CD4-positive, alpha-beta T cell treated with Interleukin-21 for 1 hour (primary cell): ENCODE data around the gene GNAS.
"Not testable (repeated sequence)": the region's sequence is repeated elsewhere in the genome, so short reads cannot be mapped to it uniquely, and the experiment has no call there.

Experiments used
- DNase-seq: peaks from one replicate; pipeline ENCODE4 v3.0.0-alpha.2; 2020

GNAS gene

DNA sequence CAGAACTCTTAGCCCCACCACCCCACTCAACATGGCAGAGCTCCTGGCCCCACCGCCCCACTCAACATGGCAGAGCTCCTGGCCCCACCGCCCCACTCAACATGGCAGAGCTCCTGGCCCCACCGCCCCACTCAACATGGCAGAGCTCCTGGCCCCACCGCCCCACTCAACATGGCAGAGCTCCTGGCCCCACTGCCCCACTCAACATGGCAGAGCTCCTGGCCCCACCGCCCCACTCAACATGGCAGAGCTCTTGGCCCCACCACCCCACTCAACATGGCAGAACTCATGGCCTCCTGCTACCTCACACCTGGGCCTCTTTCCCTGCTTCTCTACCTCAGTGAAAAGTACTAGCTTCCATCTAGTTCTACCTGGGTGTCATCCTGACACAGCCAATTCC is 23.7 kb upstream of the GNAS start:
- DNase-seq = not testable (repeated sequence)

DNA sequence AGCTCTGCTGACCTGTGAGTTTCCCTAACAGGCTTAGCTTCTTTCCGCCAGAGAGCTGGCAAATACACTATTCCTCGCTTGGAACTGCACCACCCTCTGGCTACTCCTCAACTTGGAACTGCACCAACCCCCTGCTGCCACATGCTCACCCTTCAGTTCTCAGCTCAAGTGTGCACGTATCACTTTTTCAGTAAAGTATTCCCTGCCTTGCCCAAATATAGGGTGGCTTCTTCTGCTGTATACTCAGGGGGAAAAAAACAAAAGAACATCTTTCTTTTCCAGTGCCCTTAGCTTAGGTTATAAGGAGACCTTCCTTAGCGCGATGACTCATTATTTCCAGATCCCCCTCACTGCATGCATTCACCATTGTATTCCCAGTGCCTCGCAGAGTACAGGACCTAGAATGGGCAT is 23.0 kb upstream of the GNAS start:
- DNase-seq = no peak

DNA sequence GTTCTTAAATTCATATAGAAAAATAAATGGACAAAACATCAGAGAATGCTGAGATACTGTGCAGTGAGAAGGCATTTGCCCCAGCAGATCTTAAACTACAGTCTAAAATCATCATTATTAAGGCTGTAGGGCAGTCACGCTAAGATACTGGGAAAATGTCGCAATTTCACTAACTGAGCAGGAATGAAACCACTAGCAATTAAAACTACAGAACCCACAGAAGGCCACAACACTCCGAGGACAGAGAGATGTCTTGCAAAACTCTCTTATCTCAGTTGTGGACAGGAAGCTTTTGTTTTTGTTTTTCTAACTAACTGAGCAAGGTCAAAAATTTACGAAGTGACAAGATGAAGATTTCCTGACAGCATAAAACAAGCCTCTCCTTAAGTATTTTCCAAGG is 20.1 kb upstream of the GNAS start:
- DNase-seq = no peak

DNA sequence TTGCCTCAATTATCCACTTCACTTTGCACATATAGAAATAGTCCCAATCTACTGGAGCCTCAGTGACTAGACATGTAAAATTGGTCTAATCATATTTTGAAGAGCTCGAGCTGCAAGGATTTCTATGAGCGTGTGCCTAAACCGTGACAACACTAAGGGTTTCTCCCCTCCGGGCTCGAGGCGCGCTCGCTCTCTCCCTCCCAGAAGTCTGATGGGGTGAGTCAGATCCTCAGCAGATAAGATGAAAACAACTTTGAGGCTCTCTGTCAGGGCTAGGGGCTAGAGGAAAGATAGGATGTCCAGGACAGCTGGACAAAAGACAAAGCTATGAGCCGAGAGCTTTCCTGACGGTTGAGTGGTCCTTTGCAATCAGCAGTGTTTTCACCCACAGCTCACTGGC is 18.6 kb upstream of the GNAS start:
- DNase-seq = no peak

DNA sequence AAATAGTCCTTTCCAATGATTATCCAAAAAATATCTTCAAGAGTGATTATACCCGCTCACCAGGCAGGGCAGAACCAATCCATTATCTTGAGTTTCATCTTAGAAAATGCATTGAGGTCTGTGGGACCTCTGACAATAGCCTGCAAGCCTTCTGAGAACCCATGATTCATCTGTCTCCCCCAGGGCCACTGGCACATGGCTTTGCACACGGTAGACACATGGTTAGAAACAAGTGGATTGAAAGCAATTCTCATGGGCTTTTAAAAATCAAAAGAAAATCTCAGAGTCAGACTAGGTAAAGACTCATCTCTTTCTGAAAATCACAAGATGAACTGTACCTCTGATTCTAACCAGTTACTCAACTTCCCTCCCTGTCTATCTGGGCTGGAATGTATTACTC is 17.3 kb upstream of the GNAS start:
- DNase-seq = no peak

DNA sequence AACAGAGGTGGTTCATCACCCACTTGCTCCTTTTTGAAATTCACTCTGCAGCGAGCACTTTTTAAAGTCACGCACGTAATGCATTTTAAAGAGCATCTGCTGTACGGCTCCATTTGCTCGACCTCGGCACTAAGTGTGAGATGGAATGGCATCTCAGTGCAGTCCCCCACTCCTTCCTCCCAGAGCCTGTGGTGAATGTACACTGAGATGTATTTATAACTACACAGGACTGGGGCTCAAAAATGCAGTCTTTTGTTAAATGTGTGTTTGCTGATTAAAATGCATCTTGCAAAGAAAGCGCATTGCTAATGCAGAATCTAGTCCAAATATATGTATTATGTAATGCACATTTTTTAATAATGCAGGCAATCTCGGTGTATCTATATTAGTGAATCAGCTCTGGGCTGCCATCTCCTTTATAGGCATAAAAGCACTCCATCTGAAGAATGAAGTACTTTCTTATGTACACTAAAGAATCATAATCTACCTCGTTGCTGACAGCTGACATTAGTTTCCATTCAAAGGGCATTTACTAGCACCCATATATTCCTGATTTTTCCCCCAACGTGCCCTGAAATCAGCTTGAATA is 15.8 kb upstream of the GNAS start:
- no peak for DNase-seq

DNA sequence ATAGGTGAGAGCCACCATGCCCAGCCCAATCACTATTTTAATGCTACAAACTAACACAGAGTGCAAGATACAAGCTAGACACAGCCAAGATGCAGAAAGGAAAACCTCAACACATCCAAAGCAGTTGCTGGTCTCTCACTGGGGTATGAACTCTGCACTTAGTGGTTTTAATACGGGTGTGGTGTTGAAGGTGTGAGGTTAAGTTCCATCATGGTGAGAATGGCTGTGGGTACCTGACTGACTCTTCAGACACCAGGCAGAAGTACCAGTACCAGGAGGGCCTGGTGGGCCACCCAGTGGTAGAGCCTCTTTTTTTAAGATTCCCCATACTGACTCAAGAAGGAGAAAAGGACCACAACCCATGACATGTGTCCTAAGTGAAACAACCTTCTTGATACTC is 14.8 kb upstream of the GNAS start:
- no peak for DNase-seq

DNA sequence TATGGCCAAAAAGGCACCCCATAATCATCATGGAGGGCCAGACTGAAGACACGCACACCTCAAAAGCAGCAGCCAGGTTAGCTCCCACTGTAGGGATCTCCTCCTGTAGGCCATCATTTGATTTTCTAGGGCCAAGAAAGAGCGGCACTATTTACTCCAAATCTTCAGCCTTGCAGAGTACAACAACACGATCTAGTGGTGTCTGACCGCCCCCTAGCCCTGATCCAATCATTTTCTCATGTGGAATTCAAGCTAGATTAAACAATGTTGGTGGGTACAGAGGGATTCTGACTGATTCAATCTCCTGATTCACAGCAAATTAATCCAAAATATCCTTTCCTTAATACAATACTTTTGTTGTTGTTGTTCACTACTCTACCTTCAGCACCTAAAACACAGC is 14.3 kb upstream of the GNAS start:
- no peak for DNase-seq

DNA sequence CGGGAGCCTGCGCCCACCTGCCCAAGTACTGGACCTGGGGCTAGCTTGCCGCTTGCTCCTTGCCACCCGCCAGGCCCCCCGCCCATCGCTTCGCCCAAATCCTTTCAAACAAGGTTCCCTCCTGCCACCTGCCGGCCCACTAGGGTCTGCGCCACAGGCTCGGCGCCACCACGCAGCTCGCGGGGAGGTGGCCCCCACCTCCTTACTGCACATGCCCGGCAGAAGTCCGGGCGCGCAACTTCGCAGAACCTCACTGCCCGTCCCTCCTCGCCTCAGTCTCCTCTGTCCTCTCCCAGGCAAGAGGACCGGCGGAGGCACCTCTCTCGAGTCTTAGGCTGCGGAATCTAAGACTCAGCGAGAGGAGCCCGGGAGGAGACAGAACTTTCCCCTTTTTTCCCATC is 13.0 kb upstream of the GNAS start:
- peak; percentile 50 for DNase-seq

DNA sequence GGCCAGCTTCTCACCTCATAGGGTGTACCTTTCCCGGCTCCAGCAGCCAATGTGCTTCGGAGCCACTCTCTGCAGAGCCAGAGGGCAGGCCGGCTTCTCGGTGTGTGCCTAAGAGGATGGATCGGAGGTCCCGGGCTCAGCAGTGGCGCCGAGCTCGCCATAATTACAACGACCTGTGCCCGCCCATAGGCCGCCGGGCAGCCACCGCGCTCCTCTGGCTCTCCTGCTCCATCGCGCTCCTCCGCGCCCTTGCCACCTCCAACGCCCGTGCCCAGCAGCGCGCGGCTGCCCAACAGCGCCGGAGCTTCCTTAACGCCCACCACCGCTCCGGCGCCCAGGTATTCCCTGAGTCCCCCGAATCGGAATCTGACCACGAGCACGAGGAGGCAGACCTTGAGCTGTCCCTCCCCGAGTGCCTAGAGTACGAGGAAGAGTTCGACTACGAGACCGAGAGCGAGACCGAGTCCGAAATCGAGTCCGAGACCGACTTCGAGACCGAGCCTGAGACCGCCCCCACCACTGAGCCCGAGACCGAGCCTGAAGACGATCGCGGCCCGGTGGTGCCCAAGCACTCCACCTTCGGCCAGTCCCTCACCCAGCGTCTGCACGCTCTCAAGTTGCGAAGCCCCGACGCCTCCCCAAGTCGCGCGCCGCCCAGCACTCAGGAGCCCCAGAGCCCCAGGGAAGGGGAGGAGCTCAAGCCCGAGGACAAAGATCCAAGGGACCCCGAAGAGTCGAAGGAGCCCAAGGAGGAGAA is 12.3 kb upstream of the GNAS start:
- no peak for DNase-seq

DNA sequence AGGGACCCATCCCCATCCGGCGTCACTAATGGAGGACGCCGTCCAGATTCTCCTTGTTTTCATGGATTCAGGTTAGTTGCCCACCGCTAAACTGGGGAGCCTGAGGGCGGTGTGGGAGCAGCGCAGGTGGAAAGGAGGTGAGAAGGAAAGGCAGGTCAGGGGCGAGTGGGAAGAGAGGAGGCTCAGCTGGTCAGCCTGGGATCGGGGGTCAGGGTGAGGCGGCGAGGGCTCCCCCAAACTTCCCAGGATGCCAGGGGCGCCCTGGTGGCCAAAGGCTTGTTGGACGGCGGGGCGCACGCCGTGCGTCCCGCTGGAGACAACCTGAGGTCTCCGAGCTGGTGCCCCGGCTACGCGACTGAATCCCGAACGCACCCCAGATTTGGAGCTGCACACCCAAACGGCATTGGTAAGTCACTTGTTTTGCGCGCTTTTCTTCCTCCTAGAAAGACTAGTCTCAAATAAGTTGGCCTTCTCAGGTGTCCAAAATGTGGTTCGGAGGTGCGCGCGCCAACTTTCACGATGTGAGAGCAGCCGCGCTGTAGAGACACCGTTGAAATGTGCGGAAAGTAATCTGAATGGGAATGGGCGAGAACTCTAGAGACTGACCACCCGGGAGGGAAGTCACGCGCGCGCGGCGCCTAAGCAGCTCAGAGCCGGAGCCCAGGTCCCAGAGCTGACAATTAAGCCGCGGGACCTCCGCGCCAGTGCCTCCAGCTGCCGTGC is 11.5 kb upstream of the GNAS start:
- no peak for DNase-seq

DNA sequence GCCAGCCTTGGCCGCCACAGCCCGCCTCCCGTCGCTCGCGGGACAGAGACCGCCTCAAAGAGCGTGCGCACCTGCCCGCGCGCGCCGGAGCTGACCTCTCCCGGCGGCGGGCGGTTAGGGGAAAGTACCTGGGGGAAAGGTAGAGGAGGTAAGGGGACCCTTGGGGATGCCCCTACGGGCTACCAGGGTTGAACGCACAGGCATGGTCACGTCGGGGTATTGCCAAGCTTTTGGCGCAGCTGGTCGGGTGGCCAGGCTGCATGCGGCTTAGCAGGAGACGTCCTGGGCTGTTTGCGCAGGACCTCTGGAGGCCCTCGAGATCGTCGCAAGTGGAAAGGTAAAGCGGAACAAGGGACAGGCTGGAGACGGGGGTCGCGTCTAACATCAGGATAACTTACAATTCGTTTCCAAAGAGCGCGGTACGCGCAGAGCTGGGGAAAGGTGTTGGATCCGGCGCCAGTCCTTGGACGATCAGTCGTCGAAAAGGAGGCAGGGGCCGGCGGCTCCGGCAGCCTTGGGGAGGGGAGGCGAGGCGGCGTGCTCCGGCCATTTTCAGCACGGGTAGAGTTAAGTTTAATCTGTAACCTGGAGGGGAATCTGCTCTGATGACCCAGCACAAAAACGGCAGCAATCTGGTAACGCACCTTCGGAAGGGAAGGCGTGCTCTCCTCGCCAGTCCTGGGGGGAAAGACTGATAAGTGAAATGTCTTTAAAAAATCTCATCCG is 10.8 kb upstream of the GNAS start:
- no peak for DNase-seq

DNA sequence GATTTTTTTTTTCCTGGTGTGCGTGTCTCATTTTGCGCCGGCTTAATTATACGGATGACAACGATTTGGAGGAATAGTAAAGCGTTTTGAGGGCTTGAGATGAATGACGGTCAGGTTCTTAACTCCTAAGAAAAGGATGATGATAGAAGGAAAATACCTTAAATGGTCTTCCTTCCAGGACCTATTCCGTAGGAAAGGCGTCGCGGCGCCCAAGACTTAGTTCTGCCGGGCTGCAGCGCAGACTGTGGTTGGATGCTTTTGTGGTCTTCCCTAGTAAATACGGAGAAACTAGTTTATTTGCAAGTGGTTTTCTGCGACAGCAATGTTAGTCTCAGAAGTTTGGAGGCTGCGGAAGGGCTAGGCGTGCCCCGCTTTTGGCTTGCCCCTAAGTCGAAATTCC is 10.2 kb upstream of the GNAS start:
- no peak for DNase-seq

DNA sequence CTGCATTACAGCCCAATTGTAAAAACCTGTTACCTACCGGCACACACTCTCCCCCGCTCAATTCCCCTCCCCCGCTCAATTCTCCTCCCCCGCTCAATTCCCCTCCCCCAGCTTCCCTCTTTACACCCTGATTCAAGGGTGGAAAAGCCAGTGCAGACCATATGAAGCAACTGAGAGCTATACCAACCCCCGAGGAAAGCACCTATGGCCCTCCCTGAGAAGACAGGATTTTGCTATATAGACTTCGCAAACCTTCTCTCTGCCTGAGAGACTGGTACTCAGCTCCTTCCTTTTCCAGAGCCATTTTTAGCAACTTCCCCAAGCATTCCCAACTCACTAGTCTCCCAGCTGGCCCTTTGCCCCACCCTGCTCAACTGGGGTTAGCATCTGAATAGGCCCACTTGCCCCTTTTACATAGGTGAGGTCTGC is 9.4 kb upstream of the GNAS start:
- no peak for DNase-seq

DNA sequence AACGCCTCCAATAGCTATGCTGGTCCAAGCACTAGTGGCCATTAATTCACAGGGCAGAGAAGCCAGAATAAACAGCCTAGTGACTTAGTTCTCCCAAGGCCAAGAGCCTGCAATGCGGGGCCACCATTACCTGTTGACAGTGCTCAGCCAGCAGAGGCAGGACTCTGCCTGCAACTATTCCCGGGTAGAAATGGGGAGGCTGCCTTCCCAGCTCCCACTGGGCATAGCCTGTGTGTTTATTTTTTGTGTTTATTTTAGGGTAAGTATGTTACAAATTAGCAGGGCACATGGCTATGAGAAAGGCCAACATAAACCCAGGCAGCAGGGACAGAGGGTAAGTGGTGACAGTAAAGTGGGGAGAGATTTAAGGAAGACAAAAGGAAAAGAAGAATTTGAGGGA is 6.8 kb upstream of the GNAS start:
- DNase-seq = no peak

DNA sequence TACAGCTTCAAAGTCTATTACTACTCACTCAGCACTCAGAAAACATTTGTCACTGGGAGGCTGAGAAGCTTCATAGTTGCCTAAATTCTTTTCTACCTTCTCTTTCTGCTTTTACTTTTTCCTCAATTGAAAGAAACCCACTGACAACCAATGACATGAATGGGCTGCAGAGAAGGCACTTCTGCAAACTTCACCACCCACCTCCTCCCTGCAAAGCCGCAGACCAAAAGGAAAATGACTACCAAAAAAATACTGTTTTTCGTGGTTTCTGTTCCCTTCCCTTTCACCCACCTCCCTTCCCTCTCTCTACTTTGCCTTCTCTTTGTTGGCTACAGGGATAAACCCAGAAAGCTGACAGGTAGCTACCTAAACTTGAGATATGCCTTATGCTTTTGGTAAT is 5.1 kb upstream of the GNAS start:
- no peak for DNase-seq

DNA sequence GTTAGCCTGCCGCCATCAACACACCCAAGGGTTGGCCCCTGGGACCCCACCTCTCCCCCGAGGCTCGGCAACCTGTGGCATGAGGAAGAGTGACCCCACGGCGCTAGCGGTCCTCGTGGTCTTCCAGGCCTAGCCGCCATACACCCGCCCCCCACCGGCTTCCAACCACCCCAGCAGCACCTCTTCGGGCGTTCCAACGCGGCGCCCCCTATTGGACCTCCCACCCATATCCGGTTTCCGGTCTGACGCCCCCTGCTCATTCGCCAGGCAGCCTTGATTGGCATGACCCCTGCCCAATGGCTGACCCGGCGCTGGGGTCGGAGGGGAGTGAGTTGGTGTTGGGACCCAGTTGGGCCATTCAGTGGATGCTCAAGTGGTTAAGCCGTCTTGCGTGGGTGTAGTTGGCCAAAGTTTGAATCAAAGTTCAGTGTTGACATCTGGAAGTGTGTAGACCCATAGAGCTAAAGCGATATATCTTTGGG is 1.8 kb upstream of the GNAS start, which contains the start of gene GNAS-AS1:
TSS of gene GNAS-AS1 (minus strand) at position 210 of the 482 bp plus-strand sequence.
- DNase-seq = peak; percentile 88

DNA sequence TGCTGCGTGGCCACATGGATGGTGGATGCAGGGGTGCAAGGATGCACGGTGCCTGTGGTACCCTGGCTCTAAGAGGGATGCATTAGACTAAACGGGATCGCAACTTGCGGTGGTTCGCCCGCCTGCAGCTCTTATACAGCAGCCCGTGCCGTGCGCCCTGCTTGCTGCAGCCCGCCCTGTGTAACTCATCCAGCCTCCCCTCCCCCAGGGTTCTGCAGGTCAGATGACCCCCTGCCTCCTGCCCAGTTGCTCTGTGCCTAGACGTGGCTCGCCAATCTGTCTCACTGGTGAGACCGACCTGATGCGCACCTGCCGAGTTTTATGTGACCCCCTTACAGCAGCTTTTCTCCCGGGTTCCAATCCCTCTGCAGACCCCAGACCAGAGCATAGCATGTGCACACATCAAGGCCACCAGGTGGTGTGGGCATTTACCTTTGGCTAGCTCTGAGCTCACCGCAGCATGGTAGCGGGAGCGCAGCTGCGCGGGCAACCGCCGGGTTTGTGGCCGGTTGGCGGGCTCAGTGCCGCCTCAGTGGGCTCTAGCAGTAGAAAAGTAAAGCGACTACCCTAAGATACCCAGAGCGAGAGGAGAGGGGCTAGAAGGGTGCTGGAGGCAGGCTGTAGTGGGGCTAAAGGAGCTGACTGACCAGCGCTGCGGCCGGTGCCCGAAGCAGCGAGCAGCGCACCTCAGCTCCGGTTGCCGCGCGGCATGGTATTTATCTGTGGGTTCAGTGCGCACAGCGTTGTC is 1.1 kb upstream of the GNAS start:
- no peak for DNase-seq

DNA sequence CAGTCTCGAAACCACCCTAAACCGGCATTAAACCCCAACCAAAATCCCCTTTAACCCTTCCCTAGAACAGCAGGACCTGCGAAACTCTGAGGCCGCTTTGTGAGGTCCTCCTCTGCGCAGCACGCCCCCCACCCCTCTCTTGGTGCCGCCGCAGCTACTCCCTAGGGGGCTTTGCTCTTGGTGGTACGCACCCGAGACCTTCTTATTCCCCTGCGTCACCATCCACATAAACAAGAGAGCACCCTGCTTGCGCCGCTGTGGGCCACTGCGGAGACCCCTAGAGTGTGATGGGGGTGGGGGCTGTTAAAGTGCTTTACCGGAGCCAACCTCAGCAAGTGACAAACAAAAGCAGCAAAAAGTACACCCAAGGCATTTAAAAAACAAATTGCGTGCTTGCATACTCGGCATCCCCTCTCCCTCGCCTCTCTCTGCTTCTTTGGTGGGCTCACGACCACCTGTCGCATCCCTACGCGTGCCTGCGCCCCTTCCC is 502 bp upstream of the GNAS start:
- no peak for DNase-seq

DNA sequence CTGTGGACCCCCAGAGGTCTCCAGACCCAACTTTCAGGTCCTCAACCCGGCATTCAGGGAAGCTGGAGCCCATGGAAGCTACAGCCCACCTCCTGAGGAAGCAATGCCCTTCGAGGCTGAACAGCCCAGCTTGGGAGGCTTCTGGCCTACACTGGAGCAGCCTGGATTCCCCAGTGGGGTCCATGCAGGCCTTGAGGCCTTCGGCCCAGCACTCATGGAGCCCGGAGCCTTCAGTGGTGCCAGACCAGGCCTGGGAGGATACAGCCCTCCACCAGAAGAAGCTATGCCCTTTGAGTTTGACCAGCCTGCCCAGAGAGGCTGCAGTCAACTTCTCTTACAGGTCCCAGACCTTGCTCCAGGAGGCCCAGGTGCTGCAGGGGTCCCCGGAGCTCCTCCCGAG is 950 bp downstream of the GNAS start:
- DNase-seq = no peak

DNA sequence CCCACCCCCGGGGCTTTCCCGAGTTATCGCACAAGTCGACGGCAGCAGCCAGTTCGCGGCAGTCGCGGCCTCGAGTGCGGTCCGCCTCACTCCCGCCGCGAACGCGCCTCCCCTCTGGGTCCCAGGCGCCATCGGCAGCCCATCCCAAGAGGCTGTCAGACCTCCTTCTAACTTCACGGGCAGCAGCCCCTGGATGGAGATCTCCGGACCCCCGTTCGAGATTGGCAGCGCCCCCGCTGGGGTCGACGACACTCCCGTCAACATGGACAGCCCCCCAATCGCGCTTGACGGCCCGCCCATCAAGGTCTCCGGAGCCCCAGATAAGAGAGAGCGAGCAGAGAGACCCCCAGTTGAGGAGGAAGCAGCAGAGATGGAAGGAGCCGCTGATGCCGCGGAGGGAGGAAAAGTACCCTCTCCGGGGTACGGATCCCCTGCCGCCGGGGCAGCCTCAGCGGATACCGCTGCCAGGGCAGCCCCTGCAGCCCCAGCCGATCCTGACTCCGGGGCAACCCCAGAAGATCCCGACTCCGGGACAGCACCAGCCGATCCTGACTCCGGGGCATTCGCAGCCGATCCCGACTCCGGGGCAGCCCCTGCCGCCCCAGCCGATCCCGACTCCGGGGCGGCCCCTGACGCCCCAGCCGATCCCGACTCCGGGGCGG is 1.6 kb downstream of the GNAS start:
- no peak for DNase-seq
